Measurements from ENCODE around the gene PRR22.

- TF ChIP-seq CTCF (IDR thresholded peaks at IDR 0.05; ENCODE audit: poor library complexity, severe bottlenecking) (no peak), EZH2 (IDR thresholded peaks at IDR 0.05; ENCODE audit: borderline replicate concordance, insufficient read depth, low read length, poor library complexity, severe bottlenecking) (no peak), REST (IDR thresholded peaks at IDR 0.05; ENCODE audit: borderline replicate concordance) (no peak), POLR2AphosphoS5 (IDR thresholded peaks at IDR 0.05) (no peak), RAD21 (conservative IDR thresholded peaks at IDR 0.05) (no peak), SMC3 (conservative IDR thresholded peaks at IDR 0.05; ENCODE audit: poor library complexity) (no peak), TAF1 (IDR thresholded peaks at IDR 0.05; ENCODE audit: low read depth) (no peak), EP300 (conservative IDR thresholded peaks at IDR 0.05; ENCODE audit: poor library complexity, severe bottlenecking) (no peak), MXI1 (conservative IDR thresholded peaks at IDR 0.05; ENCODE audit: poor library complexity, severe bottlenecking) (no peak)
Observed at GRCh38 chr19:5814852-5815246, 30.3 kb upstream of the PRR22 start.

Measured in neural cell (in vitro differentiated cells).